Mesenchymal stem cell (in vitro differentiated cells and primary cell): ENCODE data around the gene SIK3.

Experiments used
- DNase-seq: peaks from one replicate; pipeline ENCODE4 v3.0.0-alpha.2; 2013
- H2AFZ ChIP-seq: one replicate; pipeline ENCODE4 v1.6.1; 2013; ENCODE audit warnings: low read depth, mild to moderate bottlenecking, control low read depth, inconsistent platforms, low read length, moderate library complexity
- H2AK5ac ChIP-seq: 2 replicates; pipeline ENCODE4 v1.6.1; 2013; ENCODE audit warnings: low read length, moderate library complexity, mild to moderate bottlenecking, inconsistent platforms; ENCODE audit not compliant: severe bottlenecking
- H2BK120ac ChIP-seq: one replicate; pipeline ENCODE4 v1.6.1; 2013; ENCODE audit warnings: low read depth, mild to moderate bottlenecking, inconsistent platforms, low read length, moderate library complexity
- H2BK12ac ChIP-seq, 2 experiments: one replicate each; pipeline ENCODE4 v1.6.1; 2013; ENCODE audit warnings: inconsistent platforms in 2 of 2, low read length in 2 of 2, mild to moderate bottlenecking in 2 of 2, moderate library complexity in 2 of 2, control low read depth in 1 of 2
- H2BK15ac ChIP-seq: one replicate; pipeline ENCODE4 v1.6.1; 2013; ENCODE audit warnings: mild to moderate bottlenecking, low read depth, inconsistent platforms; ENCODE audit not compliant: poor library complexity, severe bottlenecking
- H2BK5ac ChIP-seq: 2 replicates; pipeline ENCODE4 v1.6.1; 2013; ENCODE audit warnings: low read depth, mild to moderate bottlenecking, low read length, control low read depth, inconsistent platforms; ENCODE audit not compliant: poor library complexity, severe bottlenecking
- H3K14ac ChIP-seq, 2 experiments: one replicate each; pipeline ENCODE4 v1.6.1; 2013; ENCODE audit warnings: inconsistent platforms in 2 of 2, low read length in 2 of 2, control low read depth in 1 of 2, mild to moderate bottlenecking in 1 of 2, moderate library complexity in 1 of 2
- H3K18ac ChIP-seq, 2 experiments: one replicate each; pipeline ENCODE4 v1.6.1; 2013; ENCODE audit warnings: inconsistent platforms in 2 of 2, low read length in 2 of 2, control low read depth in 1 of 2, low read depth in 1 of 2, mild to moderate bottlenecking in 1 of 2
- H3K23ac ChIP-seq, 2 experiments: one replicate each; pipeline ENCODE4 v1.6.1; 2013; ENCODE audit warnings: inconsistent platforms in 2 of 2, low read length in 2 of 2, mild to moderate bottlenecking in 2 of 2, moderate library complexity in 2 of 2, control low read depth in 1 of 2
- H3K27ac ChIP-seq: 2 replicates; pipeline ENCODE4 v1.5.1; 2013; ENCODE audit warnings: mild to moderate bottlenecking, moderate library complexity, low read length, control low read depth, inconsistent platforms; ENCODE audit not compliant: poor library complexity, severe bottlenecking
- H3K27me3 ChIP-seq, 2 experiments: 2 replicates each; pipeline versions ENCODE4 v1.6.1 to v1.7.0; 2013; ENCODE audit warnings: low read length in 2 of 2, mild to moderate bottlenecking in 2 of 2, moderate library complexity in 2 of 2, control low read depth in 1 of 2, inconsistent platforms in 1 of 2; ENCODE audit not compliant: control insufficient read depth in 1 of 2, insufficient read depth in 1 of 2
- H3K36me3 ChIP-seq, 2 experiments: 2 replicates each; pipeline versions ENCODE4 v1.6.1 to v1.7.0; 2013; ENCODE audit warnings: low read length in 2 of 2, control low read depth in 1 of 2, inconsistent platforms in 1 of 2, low read depth in 1 of 2, mild to moderate bottlenecking in 1 of 2; ENCODE audit not compliant: insufficient read depth in 2 of 2, control insufficient read depth in 1 of 2
- H3K4ac ChIP-seq, 2 experiments: one replicate each; pipeline ENCODE4 v1.6.1; 2013; ENCODE audit warnings: inconsistent platforms in 2 of 2, low read length in 2 of 2, mild to moderate bottlenecking in 2 of 2, moderate library complexity in 2 of 2, control low read depth in 1 of 2, low read depth in 1 of 2
- H3K4me1 ChIP-seq: 2 replicates; pipeline ENCODE4 v1.6.1; 2013; ENCODE audit warnings: low read depth, low read length, control low read depth; ENCODE audit not compliant: control insufficient read depth, insufficient read depth
- H3K4me2 ChIP-seq: 2 replicates; pipeline ENCODE4 v1.6.1; 2013; ENCODE audit warnings: low read length, mild to moderate bottlenecking, inconsistent platforms; ENCODE audit not compliant: poor library complexity, severe bottlenecking
- H3K4me3 ChIP-seq, 2 experiments: 2 replicates each; pipeline versions ENCODE4 v1.5.1 to v1.7.0; 2013; ENCODE audit warnings: low read length in 2 of 2, mild to moderate bottlenecking in 2 of 2, control low read depth in 1 of 2, low read depth in 1 of 2; ENCODE audit not compliant: insufficient read depth in 1 of 2
- H3K79me1 ChIP-seq: replicated peaks from 2 replicates; pipeline ENCODE4 v1.6.1; 2013; ENCODE audit warnings: mild to moderate bottlenecking, control low read depth, low read length, inconsistent platforms; ENCODE audit not compliant: poor library complexity, severe bottlenecking
- H3K9ac ChIP-seq: 2 replicates; pipeline ENCODE4 v1.7.0; 2013; ENCODE audit warnings: mild to moderate bottlenecking, low read length, moderate library complexity
- H3K9me3 ChIP-seq: 2 replicates; pipeline ENCODE4 v1.7.0; 2013; ENCODE audit warnings: mild to moderate bottlenecking, low read length; ENCODE audit not compliant: control insufficient read depth
- H4K8ac ChIP-seq: one replicate; pipeline ENCODE4 v1.6.1; 2013; ENCODE audit warnings: inconsistent platforms, mild to moderate bottlenecking, low read length, moderate library complexity
- H4K91ac ChIP-seq: one replicate; pipeline ENCODE4 v1.6.1; 2013; ENCODE audit warnings: mild to moderate bottlenecking, low read length, inconsistent platforms
- WGBS: methylation state at CpG from one replicate; pipeline ENCODE4 v1.1.7; 2013; ENCODE audit warnings: mixed read lengths; 5-methylcytosine and 5-hydroxymethylcytosine counted together

Gene SIK3

DNA sequence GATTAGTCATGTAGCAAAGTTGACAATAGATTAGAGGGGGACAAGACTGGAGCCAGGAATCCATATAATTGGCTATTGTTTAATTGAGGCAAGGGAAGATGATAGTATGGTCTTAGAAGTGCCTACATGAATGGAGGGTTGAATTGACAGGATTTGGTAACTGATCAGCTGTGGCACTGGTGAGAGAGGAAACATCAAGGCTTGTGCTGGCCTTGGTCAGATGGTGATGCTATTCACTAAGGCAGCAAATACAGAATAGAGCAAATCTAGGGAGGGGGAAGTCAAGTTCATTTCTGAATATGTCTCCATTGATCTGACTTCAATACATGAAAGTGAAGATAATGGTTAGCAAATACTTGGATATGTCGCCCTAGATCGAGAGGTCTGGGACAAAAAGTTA is 206.5 kb downstream of the SIK3 start:
- Histone ChIP-seq H2AK5ac (no peak overlapping the region), H2BK120ac (no peak overlapping the region), H3K23ac (no peak overlapping the region), H3K4ac (no peak overlapping the region), H3K4me1 (peaks cover 14% of the 10 kb centered on the region), H3K9me3 (no peaks in the 10 kb centered on the region), H3K27me3 (no peaks in the 10 kb centered on the region), H4K8ac (no peak overlapping the region), H2AFZ (no peak overlapping the region), H4K91ac (no peak overlapping the region), H2BK12ac (no peak overlapping the region), H3K27ac (no peak overlapping the region), H3K4me2 (no peak overlapping the region), H3K14ac (no peak overlapping the region), H3K79me1 (peaks cover 2% of the 10 kb centered on the region), H2BK5ac (no peak overlapping the region), H2BK15ac (no peak overlapping the region), H3K4me3 (no peak overlapping the region), H3K36me3 (peaks cover 6 to 53% of the 10 kb centered on the region in 2 experiments), H3K9ac (no peak overlapping the region), H3K18ac (no peak overlapping the region)
- no peak for DNase-seq
- WGBS, result 100% methylated on average over 2 of the region's 2 CpGs

DNA sequence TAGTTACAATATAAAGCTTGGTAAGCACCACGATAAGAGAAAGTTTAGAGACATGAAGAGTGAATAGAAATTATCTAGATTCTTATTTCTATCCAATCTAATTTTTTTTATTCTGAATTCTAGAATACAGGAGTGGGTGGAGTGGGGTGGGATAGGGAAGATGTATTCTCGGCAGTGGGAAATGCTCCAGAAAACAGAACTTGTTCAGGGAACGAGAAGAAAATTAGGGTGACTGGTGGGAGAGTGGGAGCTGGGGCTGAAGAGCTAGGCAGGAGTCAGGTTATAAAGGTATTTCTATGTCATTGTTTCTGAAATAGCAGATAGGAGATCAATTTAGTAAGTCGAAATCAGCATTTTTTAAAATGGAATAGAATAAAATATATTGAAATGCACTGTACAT is 207.6 kb downstream of the SIK3 start:
- no peak overlapping the region for H3K4ac ChIP-seq
- H4K91ac ChIP-seq, result no peak overlapping the region
- H4K8ac ChIP-seq, result no peak overlapping the region
- H2AFZ ChIP-seq, result no peak overlapping the region
- no peak overlapping the region for H3K14ac ChIP-seq
- no peak for DNase-seq
- H3K27me3 ChIP-seq, result no peaks in the 10 kb centered on the region
- H2AK5ac ChIP-seq, result no peak overlapping the region
- no peak overlapping the region for H3K4me2 ChIP-seq
- H3K23ac ChIP-seq, result no peak overlapping the region
- H3K36me3 ChIP-seq, result peaks cover 3 to 42% of the 10 kb centered on the region in 2 experiments
- no peak overlapping the region for H3K4me3 ChIP-seq
- no peaks in the 10 kb centered on the region for H3K9me3 ChIP-seq
- peaks cover 1% of the 10 kb centered on the region for H3K79me1 ChIP-seq
- peaks cover 14% of the 10 kb centered on the region for H3K4me1 ChIP-seq
- H2BK120ac ChIP-seq, result no peak overlapping the region
- H2BK12ac ChIP-seq, result no peak overlapping the region
- no peak overlapping the region for H3K18ac ChIP-seq
- no peak overlapping the region for H3K27ac ChIP-seq
- H3K9ac ChIP-seq, result no peak overlapping the region
- H2BK15ac ChIP-seq, result no peak overlapping the region
- 99% methylated on average over 3 of the region's 4 CpGs for WGBS
- H2BK5ac ChIP-seq, result no peak overlapping the region

GRCh38 chr11:116890193-116890592 is 208.0 kb downstream of the SIK3 start:
- H2BK15ac ChIP-seq, result no peak overlapping the region
- no peak overlapping the region for H2BK5ac ChIP-seq
- H3K27ac ChIP-seq, result no peak overlapping the region
- WGBS, result 31% methylated on average over 1 of the region's 2 CpGs
- no peaks in the 10 kb centered on the region for H3K9me3 ChIP-seq
- H2BK12ac ChIP-seq, result no peak overlapping the region
- peak overlapping the region in 1 of 2 experiments; percentile 71 for H3K4ac ChIP-seq
- no peak overlapping the region for H4K91ac ChIP-seq
- peaks cover 1% of the 10 kb centered on the region for H3K79me1 ChIP-seq
- peaks cover 14% of the 10 kb centered on the region for H3K4me1 ChIP-seq
- H3K36me3 ChIP-seq, result peaks cover 3 to 38% of the 10 kb centered on the region in 2 experiments
- no peaks in the 10 kb centered on the region for H3K27me3 ChIP-seq
- no peak overlapping the region for H4K8ac ChIP-seq
- H2AK5ac ChIP-seq, result no peak overlapping the region
- H3K14ac ChIP-seq, result no peak overlapping the region
- no peak overlapping the region for H3K23ac ChIP-seq
- no peak overlapping the region for H3K18ac ChIP-seq
- H3K4me2 ChIP-seq, result no peak overlapping the region
- no peak overlapping the region for H3K4me3 ChIP-seq
- no peak overlapping the region for H2BK120ac ChIP-seq
- H2AFZ ChIP-seq, result no peak overlapping the region
- peak; percentile 27 for DNase-seq
- H3K9ac ChIP-seq, result no peak overlapping the region

- Histone ChIP-seq H2BK12ac (no peak overlapping the region), H2AK5ac (peak overlapping the region; percentile 41), H3K36me3 (peaks cover 0 to 28% of the 10 kb centered on the region in 2 experiments), H3K4me2 (peak overlapping the region; percentile 21), H3K79me1 (peaks cover 1% of the 10 kb centered on the region), H4K91ac (no peak overlapping the region), H3K4me1 (peaks cover 14% of the 10 kb centered on the region), H3K27ac (peak overlapping the region; percentile 91), H2BK15ac (no peak overlapping the region), H2AFZ (no peak overlapping the region), H3K14ac (no peak overlapping the region), H3K18ac (no peak overlapping the region), H3K9ac (no peak overlapping the region), H3K23ac (no peak overlapping the region), H3K9me3 (no peaks in the 10 kb centered on the region), H3K27me3 (no peaks in the 10 kb centered on the region), H2BK120ac (no peak overlapping the region), H2BK5ac (peak overlapping the region; percentile 39), H4K8ac (no peak overlapping the region), H3K4me3 (no peak overlapping the region), H3K4ac (no peak overlapping the region)
- no peak for DNase-seq
- WGBS, result 97% methylated on average over 3 of the region's 3 CpGs
Observed at GRCh38 chr11:116888884-116889549, 209.2 kb downstream of the SIK3 start.
